Tibial nerve (tissue), 4 donors: ENCODE results near the gene MCF2L2. TPM values are rescaled to one million over a fixed set of nuclear protein-coding genes. Genes with fewer than 3 reads are reported as not detected.
"Not testable (repeated sequence)": the region's sequence is repeated elsewhere in the genome, so short reads cannot be mapped to it uniquely, and the experiment has no call there.

Source experiments
- DNase-seq, 2 donors: peaks; one replicate each; pipeline ENCODE4 v3.0.0-alpha.2; 2019; ENCODE audit warnings: low spot score in 2 of 2
- H3K27ac ChIP-seq, 4 donors: fragments of 200-600 bp; sonication (generic) in 3 of 4; one replicate each; pipeline ENCODE4 v1.5.1; 2017 to 2019; ENCODE audit warnings: mild to moderate bottlenecking in 1 of 4
- H3K27me3 ChIP-seq, 2 donors: fragments of 200-600 bp; sonication (generic) in 1 of 2; one replicate each; pipeline versions ENCODE4 v1.5.1 to v1.6.0; 2017 to 2019
- H3K36me3 ChIP-seq, 3 donors: fragments of 200-600 bp; sonication (generic); one replicate each; pipeline ENCODE4 v1.5.1; 2018 to 2019
- H3K4me1 ChIP-seq, 4 donors: fragments of 200-600 bp; sonication (generic) in 3 of 4; one replicate each; pipeline ENCODE4 v1.5.1; 2017 to 2019
- H3K4me3 ChIP-seq, 4 donors: fragments of 200-600 bp; sonication (generic) in 3 of 4; one replicate each; pipeline ENCODE4 v1.5.1; 2017 to 2019; ENCODE audit warnings: mild to moderate bottlenecking in 1 of 4, moderate library complexity in 1 of 4
- H3K9me3 ChIP-seq, 4 donors: fragments of 200-600 bp; sonication (generic) in 3 of 4; one replicate each; pipeline ENCODE4 v1.5.1; 2017 to 2019
- CTCF ChIP-seq, 5 experiments: fragments of 200-600 bp in 3 of 5; fragments of 450-650 bp in 2 of 5; sonication (generic) in 3 of 5; IDR thresholded peaks; one replicate each; pipeline ENCODE4 v1.5.1; 2016 to 2019; ENCODE audit warnings: antibody characterized with exemption in 5 of 5, mild to moderate bottlenecking in 3 of 5, moderate library complexity in 2 of 5
- EP300 ChIP-seq, 2 donors: sonication (generic); formaldehyde crosslinking; IDR thresholded peaks; one replicate each; pipeline ENCODE4 v1.6.1; 2017; ENCODE audit warnings: antibody characterized with exemption in 2 of 2, mild to moderate bottlenecking in 1 of 2
- POLR2A ChIP-seq, 2 donors: fragments of 450-650 bp; IDR thresholded peaks; one replicate each; pipeline ENCODE4 v1.6.1; 2017; ENCODE audit warnings: antibody characterized with exemption in 2 of 2, mild to moderate bottlenecking in 2 of 2, moderate library complexity in 2 of 2
- WGBS, 2 donors: methylation state at CpG; one replicate each; pipeline ENCODE4 v1.1.5; 2018; 5-methylcytosine and 5-hydroxymethylcytosine counted together
- total RNA-seq, 4 donors: library from RNA; depleted of rRNA; stranded (reverse); fragments of >200 nt; gene quantifications; one replicate each; pipeline ENCODE4 v1.1.0, GENCODE V29; 2016

Gene MCF2L2
- total RNA-seq, 4 donors from 2014 or later, result 0.90 to 24.9 (median 1.8) TPM

DNA sequence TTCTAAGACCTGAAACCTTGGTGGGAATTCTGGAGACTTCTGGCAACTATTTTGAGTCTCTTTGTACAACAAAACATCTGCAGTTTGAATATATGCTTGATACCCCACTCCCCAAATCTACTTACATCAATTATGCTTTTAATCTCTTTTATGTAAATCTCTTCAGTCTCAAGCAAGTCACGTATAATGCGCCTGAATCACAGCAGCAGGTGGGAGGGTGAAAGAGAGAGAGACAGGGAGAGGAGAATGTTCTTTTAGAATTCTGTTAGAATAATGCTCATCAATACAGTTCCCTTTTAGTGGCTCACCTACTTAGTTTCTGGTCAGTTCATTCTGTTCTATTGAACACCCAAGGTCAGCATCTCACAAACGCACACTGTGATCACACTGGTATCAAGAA is 197.6 kb downstream of the MCF2L2 start:
- peaks cover 0 to 6% (median 3%) of the 10 kb centered on the region in 4 donors for H3K4me1 ChIP-seq
- TF ChIP-seq POLR2A (IDR thresholded peaks at IDR 0.05) (no peak), CTCF (IDR thresholded peaks at IDR 0.05) (no peak), EP300 (IDR thresholded peaks at IDR 0.05) (no peak)
- no peak overlapping the region for H3K27ac ChIP-seq
- H3K36me3 ChIP-seq, result no peaks in the 10 kb centered on the region
- WGBS, 2 donors, result 84 to 94% methylated on average over 3 of the region's 3 CpGs
- no peak for DNase-seq
- H3K4me3 ChIP-seq, result no peak overlapping the region
- no peaks in the 10 kb centered on the region for H3K9me3 ChIP-seq
- H3K27me3 ChIP-seq, result no peaks in the 10 kb centered on the region

- H3K27ac ChIP-seq, H3K4me3 ChIP-seq, H3K27me3 ChIP-seq, H3K36me3 ChIP-seq, H3K9me3 ChIP-seq, DNase-seq, H3K4me1 ChIP-seq: not testable (repeated sequence)
- WGBS, 2 donors, result 84 to 87% methylated on average over 8 of the region's 8 CpGs
Observed at GRCh38 chr3:183230251-183230650, 198.2 kb downstream of the MCF2L2 start.

DNA sequence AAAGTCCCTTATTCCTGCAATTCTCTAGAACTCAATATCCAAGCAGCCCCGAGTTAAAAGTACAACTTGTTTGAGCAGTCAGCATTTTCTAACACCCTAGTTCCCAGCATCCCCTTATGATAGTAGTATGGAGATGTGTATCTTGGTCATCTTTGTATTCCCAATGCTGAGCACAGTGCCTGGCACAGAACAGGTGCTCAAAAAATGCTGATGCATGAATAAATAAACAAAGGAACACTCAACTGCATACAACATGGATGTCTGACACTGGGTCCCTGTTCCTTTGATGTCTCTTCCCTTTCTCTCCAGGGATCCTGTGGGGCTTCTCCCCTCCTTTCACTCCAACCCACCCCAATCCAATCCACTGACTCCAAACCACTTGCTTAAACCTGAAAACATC is 199.2 kb downstream of the MCF2L2 start:
- H3K27ac ChIP-seq, result no peak overlapping the region
- no peaks in the 10 kb centered on the region for H3K27me3 ChIP-seq
- H3K36me3 ChIP-seq, result no peaks in the 10 kb centered on the region
- no peak for TF ChIP-seq POLR2A (IDR thresholded peaks at IDR 0.05)
- TF ChIP-seq CTCF (IDR thresholded peaks at IDR 0.05), result no peak
- H3K4me1 ChIP-seq, result peaks cover 0 to 6% (median 3%) of the 10 kb centered on the region in 4 donors
- no peak overlapping the region for H3K4me3 ChIP-seq
- no peak for DNase-seq
- no peaks in the 10 kb centered on the region for H3K9me3 ChIP-seq
- 76 to 88% methylated on average over 1 of the region's 1 CpG for WGBS, 2 donors

DNA sequence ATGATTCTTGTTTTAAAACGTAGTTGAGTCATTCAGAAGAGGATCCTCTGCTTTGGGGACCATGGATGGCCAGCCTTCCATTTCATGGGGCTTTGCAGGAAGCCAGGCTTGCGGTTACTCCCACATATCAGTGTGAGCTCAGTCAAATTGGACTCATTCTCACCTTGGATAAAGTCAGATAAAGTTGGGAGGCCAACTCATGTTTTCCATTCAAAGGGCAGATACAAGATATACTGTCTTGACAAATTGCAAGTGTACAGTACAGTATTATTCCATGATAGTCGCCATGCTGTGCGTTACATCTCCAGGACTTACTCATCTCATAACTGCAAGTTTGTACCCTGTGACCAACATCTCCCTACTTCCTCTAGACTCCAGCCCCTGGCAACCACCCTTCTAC is 200.8 kb downstream of the MCF2L2 start:
- Histone ChIP-seq H3K36me3 (no peaks in the 10 kb centered on the region), H3K4me1 (no peaks in the 10 kb centered on the region), H3K27ac (no peak overlapping the region), H3K27me3 (no peaks in the 10 kb centered on the region), H3K9me3 (no peaks in the 10 kb centered on the region), H3K4me3 (no peak overlapping the region)
- TF ChIP-seq EP300 (IDR thresholded peaks at IDR 0.05) (no peak), CTCF (IDR thresholded peaks at IDR 0.05) (no peak), POLR2A (IDR thresholded peaks at IDR 0.05) (no peak)
- 89 to 91% methylated on average over 4 of the region's 4 CpGs for WGBS, 2 donors
- DNase-seq, result no peak

- no peak for DNase-seq
- no peaks in the 10 kb centered on the region for H3K4me1 ChIP-seq
Observed at GRCh38 chr3:183226333-183226890, 202.0 kb downstream of the MCF2L2 start.

More at GRCh38 chr3:183226333-183226890, 202.0 kb downstream of the MCF2L2 start:
- H3K27ac ChIP-seq, result no peak overlapping the region
- H3K36me3 ChIP-seq, result no peaks in the 10 kb centered on the region
- no peaks in the 10 kb centered on the region for H3K9me3 ChIP-seq
- 86 to 93% methylated on average over 9 of the region's 9 CpGs for WGBS, 2 donors
- TF ChIP-seq POLR2A (IDR thresholded peaks at IDR 0.05) (no peak), CTCF (IDR thresholded peaks at IDR 0.05) (no peak), EP300 (IDR thresholded peaks at IDR 0.05) (no peak)
- H3K4me3 ChIP-seq, result no peak overlapping the region
- no peaks in the 10 kb centered on the region for H3K27me3 ChIP-seq
